H1 (cell line): ENCODE measurements around the gene VPS52. TPM values are rescaled to one million over a fixed set of nuclear protein-coding genes. Genes with fewer than 3 reads are reported as not detected.

ENCODE experiments used
- RNF2 ChIP-seq: fragments of 200-900, 300-1000 bp; sonication (generic); IDR thresholded peaks from 2 replicates; pipeline ENCODE4 v1.7.1; 2016; ENCODE audit warnings: borderline replicate concordance, low read depth, mild to moderate bottlenecking, antibody characterized with exemption, low read length; ENCODE audit not compliant: poor library complexity, severe bottlenecking; ENCODE audit errors: missing control alignments
- polyA plus RNA-seq, 7 experiments: library from polyadenylated mRNA; depleted of rRNA in 3 of 7; stranded (reverse) in 5 of 7; unstranded in 2 of 7; fragments of >200 nt in 5 of 7; fragments of 200-250 nt in 2 of 7; gene quantifications; 1 replicate in 5 of 7; 2 replicates in 1 of 7; 4 replicates in 1 of 7; pipeline versions ENCODE4 v1.2.1 to v1.2.3, GENCODE V29; 2011 to 2013; ENCODE audit warnings: missing spikeins in 2 of 7, mixed read lengths in 2 of 7
- total RNA-seq: library from RNA; stranded (reverse); fragmentation: NEBNext Ultra II Directional; extraction: Animal tissue kit (Norgen Biotek cat#: 25700); gene quantifications from 2 replicates; pipeline ENCODE4 v1.2.1, GENCODE V29; 2021

VPS52 gene
- total and polyA plus RNA-seq, 2 of the 8 experiments (the other 6 are each of a cell fraction or from before 2014, with no cell fraction given) = 36.5 to 86.3 TPM

- TF ChIP-seq RNF2 = no peak
Observed at GRCh38 chr6:33320315-33321181, 48.9 kb upstream of the VPS52 start (continued).
